ENCODE measurements around the gene ARHGAP10.

- TF ChIP-seq, protein P1, sequence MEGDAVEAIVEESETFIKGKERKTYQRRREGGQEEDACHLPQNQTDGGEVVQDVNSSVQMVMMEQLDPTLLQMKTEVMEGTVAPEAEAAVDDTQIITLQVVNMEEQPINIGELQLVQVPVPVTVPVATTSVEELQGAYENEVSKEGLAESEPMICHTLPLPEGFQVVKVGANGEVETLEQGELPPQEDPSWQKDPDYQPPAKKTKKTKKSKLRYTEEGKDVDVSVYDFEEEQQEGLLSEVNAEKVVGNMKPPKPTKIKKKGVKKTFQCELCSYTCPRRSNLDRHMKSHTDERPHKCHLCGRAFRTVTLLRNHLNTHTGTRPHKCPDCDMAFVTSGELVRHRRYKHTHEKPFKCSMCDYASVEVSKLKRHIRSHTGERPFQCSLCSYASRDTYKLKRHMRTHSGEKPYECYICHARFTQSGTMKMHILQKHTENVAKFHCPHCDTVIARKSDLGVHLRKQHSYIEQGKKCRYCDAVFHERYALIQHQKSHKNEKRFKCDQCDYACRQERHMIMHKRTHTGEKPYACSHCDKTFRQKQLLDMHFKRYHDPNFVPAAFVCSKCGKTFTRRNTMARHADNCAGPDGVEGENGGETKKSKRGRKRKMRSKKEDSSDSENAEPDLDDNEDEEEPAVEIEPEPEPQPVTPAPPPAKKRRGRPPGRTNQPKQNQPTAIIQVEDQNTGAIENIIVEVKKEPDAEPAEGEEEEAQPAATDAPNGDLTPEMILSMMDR (IDR thresholded peaks at IDR 0.05) = no peak
- no peak for TF ChIP-seq POLR2A (IDR thresholded peaks at IDR 0.05)
Measured at GRCh38 chr4:148060264-148061140, 328.6 kb downstream of the ARHGAP10 start.

Measured in testis (tissue), 2 donors.